GM12878 (cell line): Measurements from ENCODE around the gene IL20RA. TPM values are rescaled to one million over a fixed set of nuclear protein-coding genes. Genes with fewer than 3 reads are reported as not detected.

Source experiments
- ATAC-seq: fragments of 200-7000 bp; cut with Tn5 transposase; 3 replicates; pipeline ENCODE4 v1.9.1; 2020; ENCODE audit warnings: mild to moderate bottlenecking, moderate library complexity
- BruUV-seq: library from RNA; stranded (reverse); fragments of 400-500 nt; replicated peaks from 2 replicates; lab custom pipeline; 2021; lab: Mats Ljungman, UMichigan
- CTCF ChIA-PET: fragments of 300-600 bp; sonication (Branson Sonifier 250); formaldehyde crosslinking; extraction: SDS; loops from one replicate; lab custom pipeline; 2021; ENCODE audit warnings: inconsistent platforms; lab: Yijun Ruan, JAX
- POLR2A ChIA-PET: fragments of 350-600 bp; formaldehyde crosslinking; extraction: SDS; loops from one replicate; lab custom pipeline; 2021; ENCODE audit warnings: inconsistent platforms; lab: Charles Lee
- RAD21 ChIA-PET: fragments of 300-600 bp; sonication (Branson Sonifier 250); formaldehyde crosslinking; loops from one replicate; lab custom pipeline; 2023; ENCODE audit warnings: antibody characterized with exemption; ENCODE audit not compliant: unreplicated experiment; lab: Charles Lee
- SMC1A ChIA-PET: fragments of 300-600 bp; sonication (Branson Sonifier 250); formaldehyde crosslinking; loops from one replicate; lab custom pipeline; 2023; ENCODE audit not compliant: unreplicated experiment, uncharacterized antibody; lab: Charles Lee
- DNase-seq: peaks from one replicate; pipeline ENCODE4 v3.0.0-alpha.2; 2011; ENCODE audit warnings: low read depth, low spot score
- FAIRE-seq: peaks from 3 replicates; lab custom pipeline; 2011; peaks lifted over from hg19 to GRCh38; lab: Jason Lieb, UNC
- H2AFZ ChIP-seq: 2 replicates; pipeline ENCODE4 v1.6.0; 2011; ENCODE audit warnings: low read depth, low read length, control low read depth; ENCODE audit not compliant: control insufficient read depth
- H3K27ac ChIP-seq: 2 replicates; pipeline ENCODE4 v1.5.1; 2011; ENCODE audit warnings: control low read depth; ENCODE audit not compliant: control insufficient read depth, insufficient read depth
- H3K27me3 ChIP-seq, 2 experiments: replicated peaks in 1 of 2; 2 replicates each; pipeline versions ENCODE4 v1.6.0 to v1.6.1; 2011; ENCODE audit warnings: low read length in 1 of 2; ENCODE audit not compliant: control insufficient read depth in 2 of 2, insufficient read depth in 2 of 2
- H3K36me3 ChIP-seq, 2 experiments: 2 replicates each; pipeline ENCODE4 v1.5.1; 2011; ENCODE audit warnings: low read length in 1 of 2; ENCODE audit not compliant: control insufficient read depth in 2 of 2, insufficient read depth in 2 of 2
- H3K4me1 ChIP-seq: 2 replicates; pipeline ENCODE4 v1.6.1; 2011; ENCODE audit warnings: mild to moderate bottlenecking, low read length, moderate library complexity, mixed read lengths; ENCODE audit not compliant: control insufficient read depth, insufficient read depth
- H3K4me2 ChIP-seq: 2 replicates; pipeline ENCODE4 v1.6.0; 2011; ENCODE audit warnings: control low read depth; ENCODE audit not compliant: control insufficient read depth, insufficient read depth
- H3K4me3 ChIP-seq: fragments of 200-600 bp; sonication (generic); 2 replicates; pipeline ENCODE4 v1.5.1; 2016
- H3K79me2 ChIP-seq: 2 replicates; pipeline ENCODE4 v1.6.0; 2011; ENCODE audit warnings: low read length; ENCODE audit not compliant: control insufficient read depth, insufficient read depth
- H3K9ac ChIP-seq: 2 replicates; pipeline ENCODE4 v1.8.0; 2011; ENCODE audit warnings: low read length, control low read depth, mixed read lengths; ENCODE audit not compliant: control insufficient read depth, insufficient read depth
- H3K9me3 ChIP-seq: replicated peaks from 3 replicates; pipeline ENCODE4 v1.5.1; 2011; ENCODE audit warnings: mild to moderate bottlenecking, low read length; ENCODE audit not compliant: control insufficient read depth, insufficient read depth
- H4K20me1 ChIP-seq: 2 replicates; pipeline ENCODE4 v1.6.0; 2011; ENCODE audit not compliant: control insufficient read depth, insufficient read depth
- BHLHE40 ChIP-seq, 2 experiments: fragments of 450-650 bp in 1 of 2; IDR thresholded peaks; 2 replicates each; pipeline ENCODE4 v1.6.1; 2011 to 2017; ENCODE audit warnings: low read depth in 2 of 2, borderline replicate concordance in 1 of 2, improper control_type of control experiment in 1 of 2, low read length in 1 of 2, mild to moderate bottlenecking in 1 of 2
- IKZF1 ChIP-seq: fragments of 450-650 bp; conservative IDR thresholded peaks from 2 replicates; pipeline ENCODE4 v1.6.1; 2017; ENCODE audit warnings: antibody characterized with exemption, mild to moderate bottlenecking
- TBL1XR1 ChIP-seq: IDR thresholded peaks from 2 replicates; pipeline ENCODE4 v1.6.1; 2012; ENCODE audit warnings: low read depth, low read length, improper control_type of control experiment
- TCF7 ChIP-seq: IDR thresholded peaks from 2 replicates; pipeline ENCODE4 v1.6.1; 2014; ENCODE audit warnings: antibody characterized with exemption, borderline replicate concordance
- USF1 ChIP-seq: IDR thresholded peaks from 2 replicates; pipeline ENCODE4 v1.6.1; 2011; ENCODE audit warnings: borderline replicate concordance, low read depth, mild to moderate bottlenecking, moderate library complexity, mixed read lengths, low read length; ENCODE audit not compliant: insufficient read depth; ENCODE audit errors: extremely low read length
- ZBTB40 ChIP-seq: fragments of 450-650 bp; IDR thresholded peaks from 2 replicates; pipeline ENCODE4 v1.6.1; 2016; ENCODE audit warnings: mild to moderate bottlenecking, moderate library complexity, borderline replicate concordance
- ZNF274 ChIP-seq: IDR thresholded peaks from one replicate; pipeline ENCODE4 v1.8.0; 2011; ENCODE audit not compliant: insufficient read length, insufficient read depth
- ZZZ3 ChIP-seq: IDR thresholded peaks from 2 replicates; pipeline ENCODE4 v1.6.1; 2011; ENCODE audit warnings: low read depth; ENCODE audit not compliant: control insufficient read depth, insufficient read length
- WGBS: methylation state at CpG from one replicate; pipeline ENCODE4 v1.1.6; 2016; ENCODE audit warnings: low lambda C conversion rate; ENCODE audit not compliant: insufficient replicate concordance, insufficient coverage; ENCODE audit errors: missing lambda C conversion rate; 5-methylcytosine and 5-hydroxymethylcytosine counted together
- in situ Hi-C: fragments of 300-500 bp; cut with MboI; formaldehyde crosslinking; loops from 9 replicates; pipeline ENCODE4 v1.14.3; 2018; ENCODE audit warnings: mixed read lengths
- intact Hi-C: fragments of 100-400 bp; cut with micrococcal nuclease; formaldehyde crosslinking; loops from one replicate; pipeline ENCODE4 v1.14.2; 2022; ENCODE audit not compliant: unreplicated experiment
- polyA plus RNA-seq, 11 experiments: library from polyadenylated mRNA; depleted of rRNA in 4 of 11; unstranded in 6 of 11; stranded (reverse) in 5 of 11; fragments of >200 nt; fragmentation: Nextera tagmentation in 4 of 11; fragmentation: Illumina TruSeq in 1 of 11; extraction: Ambion mirVana in 4 of 11; extraction: Trizol in 1 of 11; gene quantifications; 1 replicate in 1 of 11; 2 replicates in 10 of 11; pipeline versions ENCODE4 v1.2.1 to v1.2.3, GENCODE V29; 2011 to 2016; ENCODE audit warnings: inconsistent platforms in 2 of 11, missing spikeins in 2 of 11, low read depth in 1 of 11
- total RNA-seq, 4 experiments: library from RNA; depleted of rRNA in 3 of 4; stranded (reverse); fragments of >200 nt in 3 of 4; fragmentation: Illumina TruSeq in 1 of 4; extraction: Trizol in 1 of 4; gene quantifications; 2 replicates each; pipeline versions ENCODE4 v1.2.1 to v1.2.3, GENCODE V29; 2013 to 2021

Gene IL20RA
- total and polyA plus RNA-seq, 10 of the 15 experiments (the other 5 are each of a cell fraction or from before 2014, with no cell fraction given) = 0.02 to 0.16 (median 0.09) TPM; not detected in 3

GRCh38 chr6:136982928-136983327 lies 61.8 kb downstream of the IL20RA start:
- POLR2A ChIA-PET = no interaction called here
- Histone ChIP-seq H3K4me1 (no peaks in the 10 kb centered on the region), H3K36me3 (no peaks in the 10 kb centered on the region), H3K9me3 (no peaks in the 10 kb centered on the region), H3K4me3 (no peak overlapping the region), H3K4me2 (no peak overlapping the region), H3K27ac (no peak overlapping the region), H3K9ac (no peak overlapping the region), H3K79me2 (no peaks in the 10 kb centered on the region), H3K27me3 (no peaks in the 10 kb centered on the region; a peak in 3 of 4 replicates), H4K20me1 (no peaks in the 10 kb centered on the region), H2AFZ (no peak overlapping the region)
- in situ Hi-C loops = no loop called here
- intact Hi-C loops = no loop called here
- 18% methylated on average over 4 of the region's 4 CpGs for WGBS
- no TSS peak for BruUV-seq
- RAD21 ChIA-PET = interaction anchor here (1.3 kb wide), 1 partner anchor 43 kb away, joined by 4 read pairs; no protein-coding TSS in a partner anchor
- DNase-seq (no peak), ATAC-seq (no peak), FAIRE-seq (no peak)
- no peak for TF ChIP-seq TBL1XR1
- no peak for TF ChIP-seq ZNF274
- no peak for TF ChIP-seq ZZZ3
- TF ChIP-seq TCF7 = no peak
- TF ChIP-seq IKZF1 = no peak
- no peak for TF ChIP-seq ZBTB40
- no peak for TF ChIP-seq USF1
- TF ChIP-seq BHLHE40 (IDR thresholded peaks at IDR 0.05; ENCODE audit: borderline replicate concordance in 1 of 2, low read depth in 2 of 2, low read length in 1 of 2) = no peak
- CTCF ChIA-PET = no interaction called here
- SMC1A ChIA-PET = no interaction called here
